GM12878 (cell line): ENCODE results near the gene SCARB1. TPM values are rescaled to one million over a fixed set of nuclear protein-coding genes. Genes with fewer than 3 reads are reported as not detected.
A peak's percentile ranks its signal among the peaks of the same experiment; 100 is the strongest.

Experiments
- BACH1 ChIP-seq: fragments of 450-650 bp; IDR thresholded peaks from 2 replicates; pipeline ENCODE4 v1.6.1; 2017; ENCODE audit warnings: mild to moderate bottlenecking, borderline replicate concordance
- BHLHE40 ChIP-seq, 2 experiments: fragments of 450-650 bp in 1 of 2; IDR thresholded peaks; 2 replicates each; pipeline ENCODE4 v1.6.1; 2011 to 2017; ENCODE audit warnings: low read depth in 2 of 2, borderline replicate concordance in 1 of 2, improper control_type of control experiment in 1 of 2, low read length in 1 of 2, mild to moderate bottlenecking in 1 of 2
- BMI1 ChIP-seq: fragments of 450-650 bp; IDR thresholded peaks from 2 replicates; pipeline ENCODE4 v1.6.1; 2016; ENCODE audit warnings: mild to moderate bottlenecking, moderate library complexity, borderline replicate concordance
- DPF2 ChIP-seq: fragments of 450-650 bp; IDR thresholded peaks from 2 replicates; pipeline ENCODE4 v1.6.1; 2017; ENCODE audit warnings: mild to moderate bottlenecking
- EED ChIP-seq: sonication (generic); IDR thresholded peaks from 2 replicates; pipeline ENCODE4 v1.6.1; 2016; ENCODE audit warnings: antibody characterized with exemption, low read depth
- HDAC6 ChIP-seq: fragments of 200-600 bp; sonication (generic); IDR thresholded peaks from one replicate; pipeline ENCODE4 v1.8.0; 2017; ENCODE audit warnings: antibody characterized with exemption; ENCODE audit not compliant: unreplicated experiment
- IRF4 ChIP-seq: IDR thresholded peaks from 2 replicates; pipeline ENCODE4 v1.6.1; 2011; ENCODE audit warnings: low read depth, low read length
- MEF2A ChIP-seq: IDR thresholded peaks from 2 replicates; pipeline ENCODE4 v1.6.1; 2011; ENCODE audit warnings: low read depth, mild to moderate bottlenecking, low read length, moderate library complexity; ENCODE audit not compliant: insufficient read depth
- MLLT1 ChIP-seq: fragments of 450-650 bp; IDR thresholded peaks from 2 replicates; pipeline ENCODE4 v1.6.1; 2016; ENCODE audit warnings: mild to moderate bottlenecking
- MTA2 ChIP-seq: fragments of 450-650 bp; IDR thresholded peaks from 2 replicates; pipeline ENCODE4 v1.6.1; 2016; ENCODE audit warnings: low read depth, mild to moderate bottlenecking, moderate library complexity
- MTA3 ChIP-seq: IDR thresholded peaks from 2 replicates; pipeline ENCODE4 v1.6.1; 2012; ENCODE audit warnings: low read length, inconsistent platforms, borderline replicate concordance
- NBN ChIP-seq: fragments of 450-650 bp; IDR thresholded peaks from 2 replicates; pipeline ENCODE4 v1.6.1; 2016
- PAX5 ChIP-seq: IDR thresholded peaks from 2 replicates; pipeline ENCODE4 v1.6.1; 2011; ENCODE audit warnings: low read depth, low read length, borderline replicate concordance
- PBX3 ChIP-seq: IDR thresholded peaks from 2 replicates; pipeline ENCODE4 v1.6.1; 2011; ENCODE audit warnings: mild to moderate bottlenecking, low read depth, low read length, moderate library complexity; ENCODE audit not compliant: insufficient replicate concordance
- POLR2A ChIP-seq: IDR thresholded peaks from 2 replicates; pipeline ENCODE4 v1.6.1; 2011; ENCODE audit warnings: low read depth, mild to moderate bottlenecking, low read length
- RAD21 ChIP-seq: IDR thresholded peaks from 2 replicates; pipeline ENCODE4 v1.6.1; 2011; ENCODE audit warnings: mild to moderate bottlenecking, low read depth, low read length, moderate library complexity; ENCODE audit not compliant: insufficient read depth
- RB1 ChIP-seq: fragments of 450-650 bp; formaldehyde crosslinking; IDR thresholded peaks from 2 replicates; pipeline ENCODE4 v1.6.1; 2017; ENCODE audit warnings: mild to moderate bottlenecking, borderline replicate concordance
- REST ChIP-seq: IDR thresholded peaks from 2 replicates; pipeline ENCODE4 v1.6.1; 2012; ENCODE audit warnings: mild to moderate bottlenecking, low read depth, low read length
- SIN3A ChIP-seq: IDR thresholded peaks from 2 replicates; pipeline ENCODE4 v1.6.1; 2012; ENCODE audit warnings: low read depth, low read length, improper control_type of control experiment
- SUZ12 ChIP-seq: fragments of 200-600 bp; sonication (generic); IDR thresholded peaks from one replicate; pipeline ENCODE4 v1.6.1; 2018; ENCODE audit warnings: antibody characterized with exemption, mild to moderate bottlenecking; ENCODE audit not compliant: unreplicated experiment
- TARDBP ChIP-seq: IDR thresholded peaks from 2 replicates; pipeline ENCODE4 v1.6.1; 2016; ENCODE audit warnings: borderline replicate concordance
- polyA plus RNA-seq, 11 experiments: library from polyadenylated mRNA; depleted of rRNA in 4 of 11; unstranded in 6 of 11; stranded (reverse) in 5 of 11; fragments of >200 nt; fragmentation: Nextera tagmentation in 4 of 11; fragmentation: Illumina TruSeq in 1 of 11; extraction: Ambion mirVana in 4 of 11; extraction: Trizol in 1 of 11; gene quantifications; 1 replicate in 1 of 11; 2 replicates in 10 of 11; pipeline versions ENCODE4 v1.2.1 to v1.2.3, GENCODE V29; 2011 to 2016; ENCODE audit warnings: inconsistent platforms in 2 of 11, missing spikeins in 2 of 11, low read depth in 1 of 11
- total RNA-seq, 4 experiments: library from RNA; depleted of rRNA in 3 of 4; stranded (reverse); fragments of >200 nt in 3 of 4; fragmentation: Illumina TruSeq in 1 of 4; extraction: Trizol in 1 of 4; gene quantifications; 2 replicates each; pipeline versions ENCODE4 v1.2.1 to v1.2.3, GENCODE V29; 2013 to 2021
- TF ChIP-seq, protein P1 (sequence below): fragments of 450-650 bp; IDR thresholded peaks from 2 replicates; pipeline ENCODE4 v1.6.1; 2017; ENCODE audit warnings: borderline replicate concordance

The SCARB1 gene
- total and polyA plus RNA-seq, 10 of the 15 experiments (the other 5 are each of a cell fraction or from before 2014, with no cell fraction given): 0.34 to 104 (median 63.1) TPM

DNA sequence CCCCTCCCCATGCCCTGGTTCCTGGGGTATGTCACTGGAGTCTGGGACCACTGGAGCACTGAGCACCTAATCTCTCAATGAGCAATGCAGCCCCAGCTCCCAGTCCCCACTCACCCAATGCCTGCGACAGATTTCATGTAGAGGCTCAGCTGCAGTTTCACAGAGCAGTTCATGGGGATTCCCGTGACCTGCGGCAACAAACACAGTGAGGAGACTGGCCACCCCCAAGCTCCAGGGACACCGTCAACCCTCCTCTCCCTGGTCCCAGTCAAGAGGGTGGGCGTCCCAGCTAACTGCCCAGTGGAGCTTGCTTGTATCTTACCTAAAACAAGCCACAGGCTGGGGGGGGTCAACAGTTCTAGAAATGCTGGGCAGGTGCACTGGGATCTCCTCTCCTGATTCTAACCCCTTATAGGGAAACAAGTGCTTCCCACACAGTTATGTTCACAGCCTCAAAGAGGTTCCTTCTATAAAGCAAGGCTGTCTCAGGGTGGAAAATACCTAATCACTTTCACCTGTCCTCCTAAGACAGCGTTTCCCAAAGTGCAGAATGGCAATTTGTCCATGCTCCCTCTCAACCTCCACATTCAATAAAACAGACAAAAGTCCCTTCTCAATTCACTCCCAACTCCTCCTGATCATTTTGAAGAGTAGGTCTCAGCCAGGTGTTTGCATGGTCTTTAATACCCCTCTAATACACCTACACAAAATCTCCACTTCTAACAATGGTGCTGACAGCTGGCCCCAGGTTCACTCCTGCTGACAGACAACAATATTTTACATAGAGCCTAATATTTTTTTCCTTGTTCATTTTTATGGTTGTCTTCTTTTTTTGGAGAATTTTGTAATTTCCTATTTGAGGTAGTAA, 68.3 kb downstream of the SCARB1 start (continued):
- TF ChIP-seq TARDBP: no peak; the same call in 1 of the 2 replicates
- no peak for TF ChIP-seq RAD21
- no peak for TF ChIP-seq MTA3
- TF ChIP-seq, protein P1, sequence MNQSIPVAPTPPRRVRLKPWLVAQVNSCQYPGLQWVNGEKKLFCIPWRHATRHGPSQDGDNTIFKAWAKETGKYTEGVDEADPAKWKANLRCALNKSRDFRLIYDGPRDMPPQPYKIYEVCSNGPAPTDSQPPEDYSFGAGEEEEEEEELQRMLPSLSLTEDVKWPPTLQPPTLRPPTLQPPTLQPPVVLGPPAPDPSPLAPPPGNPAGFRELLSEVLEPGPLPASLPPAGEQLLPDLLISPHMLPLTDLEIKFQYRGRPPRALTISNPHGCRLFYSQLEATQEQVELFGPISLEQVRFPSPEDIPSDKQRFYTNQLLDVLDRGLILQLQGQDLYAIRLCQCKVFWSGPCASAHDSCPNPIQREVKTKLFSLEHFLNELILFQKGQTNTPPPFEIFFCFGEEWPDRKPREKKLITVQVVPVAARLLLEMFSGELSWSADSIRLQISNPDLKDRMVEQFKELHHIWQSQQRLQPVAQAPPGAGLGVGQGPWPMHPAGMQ: no peak
- no peak for TF ChIP-seq IRF4
- TF ChIP-seq PBX3: no peak
- no peak for TF ChIP-seq RB1
- no peak for TF ChIP-seq HDAC6
- no peak for TF ChIP-seq BMI1
- TF ChIP-seq DPF2: peak; percentile 64
- TF ChIP-seq BACH1: no peak
- no peak for TF ChIP-seq SUZ12
- no peak for TF ChIP-seq NBN
- no peak; the same call in 1 of the 2 replicates for TF ChIP-seq MTA2
- peak; percentile 57; the same call in 1 of the 2 replicates for TF ChIP-seq EED
- TF ChIP-seq SIN3A: no peak
- TF ChIP-seq REST: no peak
- TF ChIP-seq PAX5: no peak
- TF ChIP-seq MLLT1: no peak
- TF ChIP-seq MEF2A: no peak
- TF ChIP-seq POLR2A: peak; percentile 59
- TF ChIP-seq BHLHE40 (IDR thresholded peaks at IDR 0.05; ENCODE audit: borderline replicate concordance in 1 of 2, low read depth in 2 of 2, low read length in 1 of 2): peak; percentile 54 to 55; a peak in 2 of 4 replicates
